GM18526 (cell line): ENCODE data around the gene PHB1.
A peak's percentile ranks its signal among the peaks of the same experiment; 100 is the strongest.

Experiments used
- POLR2A ChIP-seq: IDR thresholded peaks from 3 replicates; pipeline ENCODE4 v1.6.1; 2011; ENCODE audit not compliant: insufficient read length; ENCODE audit errors: extremely low read depth

Gene PHB1

GRCh38 chr17:49393491-49394255, 21.0 kb downstream of the PHB1 start:
- no peak for TF ChIP-seq POLR2A

- TF ChIP-seq POLR2A, result peak; percentile 32
These were observed 23.9 kb downstream of the PHB1 start for GRCh38 chr17:49390548-49391324.

GRCh38 chr17:49388692-49389513, 25.8 kb downstream of the PHB1 start:
- TF ChIP-seq POLR2A, result no peak

GRCh38 chr17:49388290-49388640, 26.4 kb downstream of the PHB1 start:
- peak; percentile 36 for TF ChIP-seq POLR2A

- no peak for TF ChIP-seq POLR2A
These were observed 27.0 kb downstream of the PHB1 start for GRCh38 chr17:49387498-49388289.

GRCh38 chr17:49386373-49386772, 28.3 kb downstream of the PHB1 start:
- no peak for TF ChIP-seq POLR2A

- no peak for TF ChIP-seq POLR2A
These were observed 29.7 kb downstream of the PHB1 start for GRCh38 chr17:49384951-49385350.

GRCh38 chr17:49383060-49383459, 31.6 kb downstream of the PHB1 start:
- no peak for TF ChIP-seq POLR2A

GRCh38 chr17:49382556-49382955, 32.1 kb downstream of the PHB1 start:
- no peak for TF ChIP-seq POLR2A

- TF ChIP-seq POLR2A, result no peak
These were observed 32.9 kb downstream of the PHB1 start for GRCh38 chr17:49381793-49382192.

GRCh38 chr17:49381033-49381432, 33.6 kb downstream of the PHB1 start:
- TF ChIP-seq POLR2A, result no peak

GRCh38 chr17:49379926-49380325, 34.8 kb downstream of the PHB1 start:
- no peak for TF ChIP-seq POLR2A

- TF ChIP-seq POLR2A, result no peak
These were observed 36.4 kb downstream of the PHB1 start for GRCh38 chr17:49378311-49378710.

GRCh38 chr17:49375544-49375943, 39.1 kb downstream of the PHB1 start:
- no peak for TF ChIP-seq POLR2A

GRCh38 chr17:49373115-49373514, 41.6 kb downstream of the PHB1 start:
- TF ChIP-seq POLR2A, result no peak
